OCI-LY3 (cell line): ENCODE measurements around the gene DNAAF5.

Experiments
- EZH2phosphoT487 ChIP-seq: fragments of 200-600 bp; shearing (Covaris generic); IDR thresholded peaks from 2 replicates; pipeline ENCODE4 v1.6.1; 2018; ENCODE audit warnings: antibody characterized with exemption, mixed run types, low read depth
- TF ChIP-seq, protein P1 (sequence below): fragments of 200-600, 300-600 bp; sonication (generic); IDR thresholded peaks from 2 replicates; pipeline ENCODE4 v1.5.1; 2014; ENCODE audit warnings: antibody characterized with exemption, low read length, low read depth

DNA sequence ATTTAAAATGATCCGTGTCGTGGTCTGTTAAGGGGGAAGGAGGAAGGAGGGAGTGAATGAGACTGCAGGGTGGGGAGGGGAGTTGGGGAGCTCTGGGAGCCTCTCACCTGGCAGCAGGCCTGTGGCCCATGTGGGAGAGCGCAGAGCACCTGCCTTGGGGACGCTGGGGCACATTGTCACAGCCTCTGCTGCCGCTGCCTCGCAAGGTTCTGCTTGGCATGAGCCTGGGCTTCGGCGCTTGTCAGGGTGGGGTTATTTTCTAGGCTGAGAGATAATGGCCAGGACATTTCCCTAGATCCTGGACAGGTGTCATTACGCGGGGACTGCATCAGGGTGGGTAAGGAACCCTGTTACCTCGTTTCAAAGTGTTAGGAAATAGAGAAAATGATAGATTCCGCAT, 103.6 kb downstream of the DNAAF5 start:
- TF ChIP-seq, protein P1, sequence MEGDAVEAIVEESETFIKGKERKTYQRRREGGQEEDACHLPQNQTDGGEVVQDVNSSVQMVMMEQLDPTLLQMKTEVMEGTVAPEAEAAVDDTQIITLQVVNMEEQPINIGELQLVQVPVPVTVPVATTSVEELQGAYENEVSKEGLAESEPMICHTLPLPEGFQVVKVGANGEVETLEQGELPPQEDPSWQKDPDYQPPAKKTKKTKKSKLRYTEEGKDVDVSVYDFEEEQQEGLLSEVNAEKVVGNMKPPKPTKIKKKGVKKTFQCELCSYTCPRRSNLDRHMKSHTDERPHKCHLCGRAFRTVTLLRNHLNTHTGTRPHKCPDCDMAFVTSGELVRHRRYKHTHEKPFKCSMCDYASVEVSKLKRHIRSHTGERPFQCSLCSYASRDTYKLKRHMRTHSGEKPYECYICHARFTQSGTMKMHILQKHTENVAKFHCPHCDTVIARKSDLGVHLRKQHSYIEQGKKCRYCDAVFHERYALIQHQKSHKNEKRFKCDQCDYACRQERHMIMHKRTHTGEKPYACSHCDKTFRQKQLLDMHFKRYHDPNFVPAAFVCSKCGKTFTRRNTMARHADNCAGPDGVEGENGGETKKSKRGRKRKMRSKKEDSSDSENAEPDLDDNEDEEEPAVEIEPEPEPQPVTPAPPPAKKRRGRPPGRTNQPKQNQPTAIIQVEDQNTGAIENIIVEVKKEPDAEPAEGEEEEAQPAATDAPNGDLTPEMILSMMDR, result no peak
- TF ChIP-seq EZH2phosphoT487, result no peak
